Measurements from ENCODE around the gene PANK4.
"Not testable (repeated sequence)": the region's sequence is repeated elsewhere in the genome, so short reads cannot be mapped to it uniquely, and the experiment has no call there.

PANK4 gene

GRCh38 chr1:2559509-2560298, 33.3 kb upstream of the PANK4 start:
- in situ Hi-C loops (cut with MboI; ENCODE audit: low sequenced_read_pairs), result no loop called here

- in situ Hi-C loops (cut with MboI; ENCODE audit: low sequenced_read_pairs), result no loop called here
These were observed 32.5 kb upstream of the PANK4 start for GRCh38 chr1:2558861-2559260.

GRCh38 chr1:2558420-2558819, 32.0 kb upstream of the PANK4 start:
- in situ Hi-C loops (cut with MboI; ENCODE audit: low sequenced_read_pairs), result no loop called here

DNA sequence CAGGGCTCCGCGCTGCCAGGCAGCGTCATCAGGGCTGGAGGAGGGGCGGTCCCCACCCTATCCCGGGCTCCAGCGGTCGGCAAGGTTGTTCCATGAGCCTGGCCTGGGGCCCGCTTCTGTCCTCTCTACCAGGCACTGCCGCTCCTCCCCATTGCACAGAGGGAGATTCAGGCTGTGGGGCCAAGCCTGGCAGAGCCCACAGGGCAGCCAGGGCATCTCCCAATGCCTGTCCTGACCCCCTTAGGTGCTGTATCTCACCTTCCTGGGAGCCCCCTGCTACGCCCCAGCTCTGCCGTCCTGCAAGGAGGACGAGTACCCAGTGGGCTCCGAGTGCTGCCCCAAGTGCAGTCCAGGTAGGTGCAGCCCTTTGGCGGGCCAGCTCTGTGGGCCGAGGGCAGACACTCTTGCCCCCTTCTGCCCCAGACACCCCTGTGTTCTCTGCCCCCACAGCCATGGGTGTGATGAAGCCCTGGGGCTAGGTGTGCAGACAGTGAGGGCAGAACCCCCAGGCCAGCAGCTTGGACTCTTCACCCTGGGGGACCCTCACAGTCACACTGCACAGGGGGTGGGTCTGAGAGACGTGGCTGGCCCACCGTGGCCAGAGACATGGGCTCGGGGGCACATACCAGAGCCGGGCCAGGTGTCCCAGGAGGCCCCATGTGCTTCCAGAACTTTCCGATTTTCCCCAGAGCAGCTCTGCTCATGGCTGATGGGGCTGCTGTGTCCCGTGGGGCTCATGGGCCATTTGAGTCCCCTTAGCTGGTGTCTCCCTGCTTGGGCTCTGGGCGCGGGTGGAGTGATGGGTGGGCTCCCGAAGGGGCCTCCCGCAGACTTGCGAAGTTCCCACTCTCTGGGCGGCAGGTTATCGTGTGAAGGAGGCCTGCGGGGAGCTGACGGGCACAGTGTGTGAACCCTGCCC, 31.3 kb upstream of the PANK4 start:
- in situ Hi-C loops (cut with MboI; ENCODE audit: low sequenced_read_pairs), result no loop called here

- in situ Hi-C loops (cut with MboI; ENCODE audit: low sequenced_read_pairs), result no loop called here
These were observed 30.5 kb upstream of the PANK4 start for GRCh38 chr1:2556678-2557481.

- in situ Hi-C loops (cut with MboI; ENCODE audit: low sequenced_read_pairs), result no loop called here
These were observed 29.9 kb upstream of the PANK4 start, which contains the start of gene TNFRSF14 for GRCh38 chr1:2556277-2556677. Gene TNFRSF14, plus strand, starts transcription at chr1:2556371. Its CDS starts 294 bp downstream, at chr1:2556665.

DNA sequence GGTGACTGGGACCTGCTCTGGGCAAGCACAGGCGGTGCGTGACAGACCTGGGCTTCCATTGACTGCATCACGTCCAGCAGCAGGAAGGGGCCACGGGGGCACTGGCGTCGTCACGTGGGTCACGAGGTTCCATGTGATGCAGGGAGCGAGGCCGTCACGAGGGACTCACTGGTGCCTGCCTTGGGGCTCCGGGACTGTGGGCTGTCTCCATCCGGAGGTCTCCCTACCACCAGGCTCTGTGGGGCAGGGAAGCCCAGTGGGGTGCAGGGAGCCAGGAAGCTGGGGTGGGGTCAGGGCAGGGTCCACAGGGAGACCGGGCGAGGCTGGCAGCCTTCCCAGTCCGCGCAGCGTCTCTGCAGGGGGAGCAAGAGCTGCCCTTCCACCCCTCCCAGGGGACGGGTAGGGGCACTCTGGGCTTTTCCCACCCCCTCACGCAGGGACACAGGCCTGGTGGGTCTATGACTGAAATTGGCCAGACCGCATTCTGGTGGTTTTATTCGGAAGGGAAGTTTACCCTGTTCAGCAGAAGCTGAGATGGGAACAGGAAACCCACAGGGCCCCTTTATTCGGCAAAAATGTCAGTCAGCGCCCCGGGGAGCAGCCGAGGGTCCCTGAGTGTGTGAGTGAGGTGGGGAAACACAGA, 29.4 kb upstream of the PANK4 start:
- in situ Hi-C loops (cut with MboI; ENCODE audit: low sequenced_read_pairs), result no loop called here

DNA sequence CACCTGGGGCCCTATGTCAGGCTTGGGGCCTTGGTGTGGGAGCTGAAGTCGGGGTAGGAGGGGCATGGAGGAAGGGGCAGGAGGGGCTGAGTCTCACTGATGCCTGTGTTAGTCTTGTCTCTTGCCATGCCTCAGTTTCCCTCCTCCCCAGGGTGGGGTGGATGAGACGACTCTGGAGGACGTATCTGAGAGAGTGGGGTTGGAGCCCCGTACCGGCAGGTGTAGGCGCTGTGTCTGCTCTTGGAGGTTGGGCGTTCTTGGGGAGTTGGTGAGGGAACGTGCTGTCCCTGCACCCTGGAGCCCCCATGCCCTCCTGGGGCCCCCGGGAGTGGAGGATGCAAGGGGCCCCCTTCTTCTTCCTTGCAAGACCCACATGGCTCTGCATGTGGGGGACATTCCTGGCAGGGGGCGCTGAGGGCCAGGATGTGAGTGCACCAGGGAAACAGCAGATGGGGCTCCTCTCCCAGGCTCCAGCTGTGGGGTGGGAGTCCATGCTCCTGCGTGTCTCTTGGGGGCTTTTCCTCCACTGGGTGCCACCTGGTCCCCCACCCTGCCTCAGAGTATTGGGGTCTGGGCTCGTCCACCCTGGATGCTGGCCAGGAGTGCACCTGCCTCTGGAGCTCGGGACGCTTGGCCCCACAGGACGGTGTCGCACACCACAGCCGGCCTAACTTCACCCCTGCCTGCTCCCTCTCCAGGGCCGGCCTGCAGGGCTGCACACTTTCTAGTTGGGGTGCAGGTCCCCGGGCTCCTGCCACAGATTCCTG, 28.4 kb upstream of the PANK4 start:
- in situ Hi-C loops (cut with MboI; ENCODE audit: low sequenced_read_pairs), result no loop called here

DNA sequence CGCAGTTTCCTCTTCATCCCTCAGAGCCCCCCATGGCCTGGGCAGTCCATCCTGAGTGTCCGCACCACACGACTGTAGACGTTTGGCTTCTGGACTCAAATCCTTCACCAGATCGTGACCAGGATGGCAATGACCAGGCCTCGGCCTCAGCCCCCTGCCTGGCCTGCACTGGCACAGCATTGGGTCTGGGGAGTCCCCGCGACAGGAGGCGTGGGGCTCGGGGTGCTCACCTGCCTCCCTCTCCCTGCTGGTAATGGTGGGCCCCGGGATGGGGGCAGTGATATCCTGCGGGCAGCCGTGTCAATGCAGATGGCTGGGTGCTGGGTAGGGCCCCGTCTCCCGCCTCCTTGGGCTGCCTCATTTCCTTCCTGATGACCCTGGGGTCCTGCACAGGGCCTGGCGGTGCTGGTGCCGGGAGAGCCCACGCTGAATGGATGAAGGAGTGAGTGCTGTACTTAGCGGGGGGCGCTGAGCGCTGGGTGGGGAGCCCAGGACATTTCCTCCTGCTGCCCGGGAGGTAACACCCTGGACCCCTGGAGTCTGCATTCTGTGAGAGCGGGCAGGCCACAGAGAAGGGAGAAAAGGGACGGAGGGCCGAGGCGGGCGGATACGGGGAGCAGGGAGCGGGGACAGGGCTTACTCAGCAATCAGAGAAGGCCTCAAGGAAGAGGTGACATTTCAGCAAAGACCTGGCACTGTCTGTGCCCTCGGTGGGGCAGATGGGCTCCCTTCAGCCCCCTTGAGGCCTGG, 27.6 kb upstream of the PANK4 start:
- in situ Hi-C loops (cut with MboI; ENCODE audit: low sequenced_read_pairs), result no loop called here

DNA sequence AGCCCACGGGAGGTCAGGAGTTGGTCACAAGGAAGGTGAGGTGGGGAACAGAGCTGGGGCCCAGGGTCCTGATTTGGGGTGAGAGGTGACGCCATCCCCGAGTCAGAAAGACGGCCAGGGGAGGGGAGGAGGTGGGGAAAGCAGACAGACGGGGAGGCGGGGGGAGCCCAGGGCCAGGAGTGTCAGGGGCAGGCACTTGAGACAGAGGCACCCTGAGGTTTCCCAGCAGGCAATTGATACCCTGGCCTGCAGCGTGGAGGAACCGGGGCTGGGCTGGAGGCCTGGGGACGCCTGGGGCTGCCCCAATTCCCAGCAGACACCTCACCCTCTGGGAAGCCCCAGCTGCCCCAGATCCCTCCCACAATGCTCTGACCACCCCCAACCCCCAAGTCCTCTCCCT, 26.7 kb upstream of the PANK4 start:
- in situ Hi-C loops (cut with MboI; ENCODE audit: low sequenced_read_pairs), result not testable (repeated sequence)

DNA sequence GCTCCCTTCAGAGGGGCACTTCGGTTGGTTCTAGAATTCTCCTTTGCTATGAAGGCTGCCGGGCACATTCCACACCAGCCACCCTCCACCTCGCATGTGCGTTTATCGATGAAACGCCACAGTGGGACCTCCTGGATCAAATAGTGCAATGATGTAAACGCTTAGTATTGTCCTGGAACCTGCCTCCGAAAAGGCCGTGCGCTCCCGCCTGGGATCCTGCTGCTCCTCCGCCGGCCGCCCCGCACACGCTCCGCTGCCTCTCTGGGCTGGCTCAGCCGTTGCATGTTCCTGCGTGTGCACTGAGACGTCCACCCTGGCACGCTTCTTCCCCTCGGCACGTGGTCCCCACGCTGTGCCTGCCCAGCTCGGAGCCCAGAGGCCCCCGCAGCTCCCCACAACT, 25.8 kb upstream of the PANK4 start:
- in situ Hi-C loops (cut with MboI; ENCODE audit: low sequenced_read_pairs), result no loop called here

- in situ Hi-C loops (cut with MboI; ENCODE audit: low sequenced_read_pairs), result not testable (repeated sequence)
These were observed 25.1 kb upstream of the PANK4 start for GRCh38 chr1:2551544-2551943.

- in situ Hi-C loops (cut with MboI; ENCODE audit: low sequenced_read_pairs), result not testable (repeated sequence)
These were observed 24.0 kb upstream of the PANK4 start for GRCh38 chr1:2550309-2550861.

- in situ Hi-C loops (cut with MboI; ENCODE audit: low sequenced_read_pairs), result loop anchor here (10.0 to 25.0 kb wide), 2 partner anchors 135 to 362 kb away; partner anchors contain the start of genes FAAP20 and PEX10
These were observed 23.1 kb upstream of the PANK4 start for GRCh38 chr1:2549367-2550029.

DNA sequence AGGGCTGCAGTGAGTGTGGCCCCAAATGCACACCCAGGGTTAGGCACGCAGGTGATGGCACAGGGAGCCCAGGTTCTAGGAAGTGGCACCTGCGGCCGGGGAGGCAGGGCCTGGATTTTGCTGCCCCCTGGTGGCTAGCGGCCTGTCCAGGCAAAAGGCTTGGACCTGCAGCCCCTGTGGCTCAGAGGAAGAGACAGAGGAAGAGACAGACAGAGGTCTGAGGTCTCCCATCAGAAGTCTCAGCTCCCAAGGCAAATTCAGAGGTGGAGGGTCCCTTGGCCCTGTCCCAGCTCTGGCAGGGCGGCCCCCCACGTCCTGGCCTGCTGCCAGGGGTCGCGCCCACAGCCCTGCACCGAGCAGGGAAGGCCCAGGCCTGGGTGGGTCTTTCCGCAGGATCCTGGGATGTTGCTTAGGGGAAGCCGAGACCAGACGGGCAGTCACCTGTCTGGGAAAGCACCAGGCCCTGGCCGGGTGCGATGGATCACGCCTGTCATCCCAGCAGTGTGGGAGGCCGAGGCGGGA, 21.7 kb upstream of the PANK4 start:
- in situ Hi-C loops (cut with MboI; ENCODE audit: low sequenced_read_pairs), result loop anchor here (10.0 to 25.0 kb wide), 2 partner anchors 133 to 361 kb away; partner anchors contain the start of genes FAAP20 and PEX10

DNA sequence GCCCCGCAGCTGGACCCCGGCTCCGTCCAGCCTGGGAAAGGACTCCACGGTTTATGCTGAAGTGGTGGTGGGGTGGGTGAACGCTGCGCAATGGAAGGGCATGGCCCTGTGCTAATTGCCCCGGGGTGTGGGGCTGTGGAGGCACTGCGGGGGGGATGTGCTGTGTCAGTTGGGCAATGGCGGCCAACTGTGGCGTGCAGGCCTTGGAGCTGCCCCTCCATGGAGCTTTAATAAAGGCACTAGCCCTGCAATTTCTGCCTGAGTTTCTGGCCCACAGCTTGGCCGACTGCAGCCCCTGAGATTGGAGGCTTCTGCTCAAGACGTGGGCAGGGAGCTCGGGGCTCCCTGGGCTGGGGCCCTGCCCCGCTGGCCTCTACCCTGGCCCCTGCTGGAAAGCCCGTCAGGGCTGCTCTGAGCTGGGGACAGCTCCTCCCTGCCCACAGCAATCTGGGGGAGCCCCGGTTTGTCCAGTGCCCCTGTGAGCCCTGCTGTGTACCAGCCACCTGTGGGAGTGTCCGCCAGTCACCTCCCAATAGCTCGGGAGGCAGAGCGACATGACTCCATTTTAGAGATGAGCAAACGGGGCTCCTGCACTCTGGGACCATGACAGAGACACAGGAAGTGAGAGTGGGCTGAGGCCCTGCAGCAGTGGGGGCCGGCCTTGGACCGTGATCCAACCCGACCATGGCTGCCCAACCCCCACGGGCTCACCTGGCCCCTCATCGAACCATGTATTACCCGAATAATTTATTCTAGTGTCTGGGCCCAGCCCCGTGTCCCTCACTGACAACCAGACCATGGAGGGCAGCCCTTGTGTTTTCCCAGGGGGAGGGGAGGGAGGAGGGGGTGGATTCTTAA, 21.0 kb upstream of the PANK4 start:
- in situ Hi-C loops (cut with MboI; ENCODE audit: low sequenced_read_pairs), result loop anchor here (10.0 to 25.0 kb wide), 2 partner anchors 133 to 360 kb away; partner anchors contain the start of genes FAAP20 and PEX10
